ENCODE measurements around the gene SLC30A1. TPM values are rescaled to one million over a fixed set of nuclear protein-coding genes. Genes with fewer than 3 reads are reported as not detected.

Gene SLC30A1
- polyA plus RNA-seq, 1 experiment = 12.8 TPM

- Histone ChIP-seq H3K27ac (ENCODE audit: low read depth, low read length) (no peak overlapping the region), H3K4me3 (ENCODE audit: low read depth, low read length) (no peak overlapping the region), H3K27me3 (ENCODE audit: control insufficient read depth, insufficient read depth, low read length) (no peaks in the 10 kb centered on the region), H3K9me3 (ENCODE audit: control insufficient read depth, insufficient read depth, low read length) (no peaks in the 10 kb centered on the region)
- DNase-seq (ENCODE audit: low read depth, low spot score) = no peak
- TF ChIP-seq, protein P1, sequence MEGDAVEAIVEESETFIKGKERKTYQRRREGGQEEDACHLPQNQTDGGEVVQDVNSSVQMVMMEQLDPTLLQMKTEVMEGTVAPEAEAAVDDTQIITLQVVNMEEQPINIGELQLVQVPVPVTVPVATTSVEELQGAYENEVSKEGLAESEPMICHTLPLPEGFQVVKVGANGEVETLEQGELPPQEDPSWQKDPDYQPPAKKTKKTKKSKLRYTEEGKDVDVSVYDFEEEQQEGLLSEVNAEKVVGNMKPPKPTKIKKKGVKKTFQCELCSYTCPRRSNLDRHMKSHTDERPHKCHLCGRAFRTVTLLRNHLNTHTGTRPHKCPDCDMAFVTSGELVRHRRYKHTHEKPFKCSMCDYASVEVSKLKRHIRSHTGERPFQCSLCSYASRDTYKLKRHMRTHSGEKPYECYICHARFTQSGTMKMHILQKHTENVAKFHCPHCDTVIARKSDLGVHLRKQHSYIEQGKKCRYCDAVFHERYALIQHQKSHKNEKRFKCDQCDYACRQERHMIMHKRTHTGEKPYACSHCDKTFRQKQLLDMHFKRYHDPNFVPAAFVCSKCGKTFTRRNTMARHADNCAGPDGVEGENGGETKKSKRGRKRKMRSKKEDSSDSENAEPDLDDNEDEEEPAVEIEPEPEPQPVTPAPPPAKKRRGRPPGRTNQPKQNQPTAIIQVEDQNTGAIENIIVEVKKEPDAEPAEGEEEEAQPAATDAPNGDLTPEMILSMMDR (IDR thresholded peaks at IDR 0.05; ENCODE audit: low read depth, low read length) = no peak
- CTCF ChIA-PET = no interaction called here
- POLR2A ChIA-PET = no interaction called here
Observed at GRCh38 chr1:211535346-211535745, 43.6 kb downstream of the SLC30A1 start.

DNA sequence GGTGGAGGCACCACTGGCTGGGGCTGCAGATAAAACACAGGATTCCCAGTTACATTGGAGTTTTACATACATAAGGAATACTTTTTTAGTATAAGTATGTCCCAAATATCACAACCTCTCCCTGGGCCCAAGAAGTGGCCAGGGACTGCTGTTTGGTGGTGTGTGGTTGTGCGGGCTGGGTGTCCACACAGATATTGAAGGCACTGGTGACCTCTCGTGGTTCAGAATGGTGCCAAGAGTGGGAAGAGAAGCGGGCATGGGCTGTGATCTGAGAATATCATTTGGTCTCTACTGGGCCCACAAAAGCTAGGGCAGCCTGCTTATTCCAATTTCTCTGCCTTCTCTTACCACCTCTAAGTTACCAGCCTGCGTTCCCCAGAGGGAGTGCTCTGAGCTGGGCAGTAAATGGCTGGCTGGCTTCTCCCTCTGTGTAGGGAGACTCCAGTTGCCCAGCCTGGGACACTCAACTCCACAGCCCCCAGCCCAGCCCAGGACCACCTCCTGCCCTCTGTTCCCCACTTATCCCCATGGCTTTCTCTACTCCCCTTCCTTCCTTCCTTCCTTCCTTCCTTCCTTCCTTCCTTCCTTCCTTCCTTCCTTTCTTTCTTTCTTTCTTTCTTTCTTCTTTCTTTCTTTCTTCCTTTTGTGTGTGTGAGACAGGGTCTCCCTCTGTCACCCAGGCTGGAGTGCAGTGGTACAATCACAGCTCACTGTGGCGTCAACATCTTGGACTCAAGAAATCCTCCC is 44.2 kb downstream of the SLC30A1 start:
- no peak for DNase-seq (ENCODE audit: low read depth, low spot score)
- no peak overlapping the region for H3K4me3 ChIP-seq (ENCODE audit: low read depth, low read length)
- H3K27me3 ChIP-seq (ENCODE audit: control insufficient read depth, insufficient read depth, low read length) = no peaks in the 10 kb centered on the region
- ChIA-PET POLR2A (no interaction called here), CTCF (no interaction called here)
- no peaks in the 10 kb centered on the region for H3K9me3 ChIP-seq (ENCODE audit: control insufficient read depth, insufficient read depth, low read length)
- TF ChIP-seq, protein P1 (IDR thresholded peaks at IDR 0.05; ENCODE audit: low read depth, low read length) = no peak
- no peak overlapping the region for H3K27ac ChIP-seq (ENCODE audit: low read depth, low read length)

DNA sequence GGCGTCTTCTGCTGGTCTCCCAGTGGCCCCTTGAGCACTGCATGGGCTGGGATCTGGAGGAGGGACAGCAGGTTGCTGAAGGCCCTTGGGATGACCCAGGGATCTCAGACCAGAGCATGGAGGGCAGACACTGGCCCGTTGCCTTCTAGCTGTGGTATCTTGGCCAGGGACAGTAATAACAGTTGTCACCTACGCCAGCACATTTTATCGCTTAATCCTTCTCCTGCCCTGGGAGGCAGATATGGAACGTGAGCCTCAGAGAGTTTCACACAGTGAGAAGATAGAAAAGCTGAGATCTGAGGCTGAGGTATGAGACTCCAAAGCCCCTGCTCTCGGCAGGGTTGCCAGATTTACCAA is 46.9 kb downstream of the SLC30A1 start:
- POLR2A ChIA-PET = no interaction called here
- Histone ChIP-seq H3K4me3 (ENCODE audit: low read depth, low read length) (no peak overlapping the region), H3K27me3 (ENCODE audit: control insufficient read depth, insufficient read depth, low read length) (no peaks in the 10 kb centered on the region), H3K27ac (ENCODE audit: low read depth, low read length) (no peak overlapping the region), H3K9me3 (ENCODE audit: control insufficient read depth, insufficient read depth, low read length) (no peaks in the 10 kb centered on the region)
- CTCF ChIA-PET = interaction anchor here (0.9 to 1.1 kb wide), 3 partner anchors 17 to 166 kb away, joined by 3 to 4 read pairs (median 3); no protein-coding TSS in a partner anchor
- DNase-seq (ENCODE audit: low read depth, low spot score) = no peak
- TF ChIP-seq, protein P1 (IDR thresholded peaks at IDR 0.05; ENCODE audit: low read depth, low read length) = no peak

DNA sequence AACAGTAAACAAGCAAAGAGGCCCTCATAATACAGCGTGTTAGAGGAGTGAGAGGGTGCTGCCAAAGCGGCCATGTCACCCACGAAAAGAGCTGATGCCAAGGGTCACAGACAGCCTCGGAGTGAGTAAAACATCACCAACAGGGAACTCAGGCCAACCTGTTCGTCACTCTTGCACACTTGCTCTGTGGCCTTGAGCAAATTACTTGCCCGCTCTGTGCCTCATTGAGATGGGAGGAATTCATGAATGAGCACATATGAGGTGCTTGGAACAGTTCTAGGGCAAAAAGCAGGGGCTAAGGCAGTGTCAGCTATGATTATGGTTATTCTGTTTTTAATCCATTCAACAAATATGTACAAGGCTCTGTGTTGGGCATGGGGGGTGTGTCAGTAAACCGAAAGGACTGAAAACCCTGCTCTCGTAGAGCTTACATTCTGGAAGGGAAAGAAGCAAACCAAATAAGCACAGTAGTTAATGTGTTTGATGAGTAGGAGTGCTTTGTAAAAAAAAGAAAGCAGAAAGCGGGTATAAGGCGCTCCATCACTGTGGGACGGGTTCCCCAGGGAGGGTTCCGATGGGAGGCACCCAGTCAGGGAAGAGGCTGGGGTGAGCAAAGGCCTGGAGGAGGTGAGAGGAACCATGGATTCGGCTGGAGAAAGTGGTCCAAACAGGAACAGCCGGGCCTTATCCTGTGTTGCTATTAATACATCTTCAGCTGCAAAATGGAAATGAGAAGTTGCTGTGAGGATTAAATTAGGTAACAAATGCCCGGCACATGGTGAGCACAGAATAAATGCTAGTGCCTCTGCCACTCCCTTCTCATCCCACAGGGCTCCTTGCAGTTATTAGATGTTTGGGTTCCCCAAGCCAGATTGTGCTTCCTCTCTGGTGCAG is 47.5 kb downstream of the SLC30A1 start:
- Histone ChIP-seq H3K9me3 (ENCODE audit: control insufficient read depth, insufficient read depth, low read length) (no peaks in the 10 kb centered on the region), H3K27ac (ENCODE audit: low read depth, low read length) (no peak overlapping the region), H3K4me3 (ENCODE audit: low read depth, low read length) (no peak overlapping the region), H3K27me3 (ENCODE audit: control insufficient read depth, insufficient read depth, low read length) (no peaks in the 10 kb centered on the region)
- DNase-seq (ENCODE audit: low read depth, low spot score) = no peak
- CTCF ChIA-PET = interaction anchor here (0.9 to 1.1 kb wide), 3 partner anchors 16 to 166 kb away, joined by 3 to 4 read pairs (median 3); no protein-coding TSS in a partner anchor
- POLR2A ChIA-PET = no interaction called here
- TF ChIP-seq, protein P1 (IDR thresholded peaks at IDR 0.05; ENCODE audit: low read depth, low read length) = no peak

GRCh38 chr1:211530102-211530501 is 48.9 kb downstream of the SLC30A1 start:
- CTCF ChIA-PET = interaction anchor here (1.0 to 1.2 kb wide), 3 partner anchors 15 to 206 kb away, joined by 3 read pairs; no protein-coding TSS in a partner anchor
- POLR2A ChIA-PET = no interaction called here
- TF ChIP-seq, protein P1 (IDR thresholded peaks at IDR 0.05; ENCODE audit: low read depth, low read length) = no peak
- no peak overlapping the region for H3K27ac ChIP-seq (ENCODE audit: low read depth, low read length)
- DNase-seq (ENCODE audit: low read depth, low spot score) = no peak
- H3K9me3 ChIP-seq (ENCODE audit: control insufficient read depth, insufficient read depth, low read length) = no peaks in the 10 kb centered on the region
- no peaks in the 10 kb centered on the region for H3K27me3 ChIP-seq (ENCODE audit: control insufficient read depth, insufficient read depth, low read length)
- no peak overlapping the region for H3K4me3 ChIP-seq (ENCODE audit: low read depth, low read length)

Measured in AG04450 (cell line).